OCI-LY3 (cell line): ENCODE data around the gene ADAP1.

Experiments
- CTCF ChIP-seq: fragments of 200-600, 300-600 bp; sonication (generic); IDR thresholded peaks from 2 replicates; pipeline ENCODE4 v1.5.1; 2014; ENCODE audit warnings: antibody characterized with exemption, low read length, low read depth
- EZH2phosphoT487 ChIP-seq: fragments of 200-600 bp; shearing (Covaris generic); IDR thresholded peaks from 2 replicates; pipeline ENCODE4 v1.6.1; 2018; ENCODE audit warnings: antibody characterized with exemption, mixed run types, low read depth

GRCh38 chr7:854118-854775, 100.2 kb downstream of the ADAP1 start:
- TF ChIP-seq CTCF (no peak), EZH2phosphoT487 (no peak)
